DOHH2 (cell line): Measurements from ENCODE around the gene ITGAX.

Source experiments
- CTCF ChIP-seq: fragments of 200-600 bp; sonication (generic); IDR thresholded peaks from one replicate; pipeline ENCODE4 v1.5.1; 2014; ENCODE audit warnings: antibody characterized with exemption, mild to moderate bottlenecking, low read depth, low read length; ENCODE audit not compliant: poor library complexity, severe bottlenecking
- EZH2phosphoT487 ChIP-seq: fragments of 200-600 bp; sonication (generic); IDR thresholded peaks from 2 replicates; pipeline ENCODE4 v1.6.1; 2017; ENCODE audit warnings: borderline replicate concordance, mild to moderate bottlenecking, antibody characterized with exemption, low read length, moderate library complexity, mixed read lengths

- TF ChIP-seq EZH2phosphoT487 (no peak), CTCF (no peak)
Measured at GRCh38 chr16:31328322-31329052, 26.5 kb upstream of the ITGAX start.
